HepG2 (cell line): ENCODE data around the gene LIM2. TPM values are rescaled to one million over a fixed set of nuclear protein-coding genes. Genes with fewer than 3 reads are reported as not detected.
A peak's percentile ranks its signal among the peaks of the same experiment; 100 is the strongest.

ENCODE experiments used
- FIP1L1 ChIP-seq: fragments of 200-400 bp; formaldehyde crosslinking; IDR thresholded peaks from 2 replicates; pipeline ENCODE4 v1.6.1; 2018; ENCODE audit warnings: low read depth, mild to moderate bottlenecking, low read length, moderate library complexity, borderline replicate concordance; ENCODE audit not compliant: insufficient read depth
- FOSL2 ChIP-seq: sonication (generic); formaldehyde crosslinking; IDR thresholded peaks from 2 replicates; pipeline ENCODE4 v1.4.0; 2020; ENCODE audit warnings: missing genetic modification reagents
- KLF16 ChIP-seq, 2 experiments: sonication (generic) in 1 of 2; formaldehyde crosslinking in 1 of 2; IDR thresholded peaks; 2 replicates each; pipeline versions ENCODE4 v1.6.1 to v1.8.0; 2016 to 2023; ENCODE audit warnings: missing genetic modification reagents in 2 of 2, missing compliant biosample characterization in 1 of 2
- MTA1 ChIP-seq: sonication (generic); formaldehyde crosslinking; IDR thresholded peaks from 2 replicates; pipeline ENCODE4 v1.4.0; 2020; ENCODE audit warnings: missing genetic modification reagents, mild to moderate bottlenecking, borderline replicate concordance
- NCOA1 ChIP-seq: sonication (generic); formaldehyde crosslinking; IDR thresholded peaks from 2 replicates; pipeline ENCODE4 v1.9.0; 2021; ENCODE audit warnings: missing genetic modification reagents
- POGZ ChIP-seq: sonication (generic); formaldehyde crosslinking; IDR thresholded peaks from 2 replicates; pipeline ENCODE4 v1.4.0; 2020; ENCODE audit warnings: mild to moderate bottlenecking, missing genetic modification reagents
- SAFB2 ChIP-seq: sonication (generic); formaldehyde crosslinking; IDR thresholded peaks from 2 replicates; pipeline ENCODE4 v1.5.1; 2020; ENCODE audit warnings: missing genetic modification reagents, low read depth, mild to moderate bottlenecking, borderline replicate concordance
- SOX5 ChIP-seq: IDR thresholded peaks from 2 replicates; pipeline ENCODE4 v1.6.1; 2016; ENCODE audit warnings: borderline replicate concordance
- SP4 ChIP-seq: sonication (generic); formaldehyde crosslinking; IDR thresholded peaks from 2 replicates; pipeline ENCODE4 v1.8.1; 2023; ENCODE audit warnings: mild to moderate bottlenecking, missing genetic modification reagents
- SRSF9 ChIP-seq: fragments of 200-400 bp; formaldehyde crosslinking; IDR thresholded peaks from 2 replicates; pipeline ENCODE4 v1.6.1; 2018; ENCODE audit warnings: borderline replicate concordance, mild to moderate bottlenecking, low read depth, low read length; ENCODE audit not compliant: insufficient read depth, poor library complexity, severe bottlenecking
- ZMYM2 ChIP-seq: sonication (generic); formaldehyde crosslinking; IDR thresholded peaks from 2 replicates; pipeline ENCODE4 v1.8.0; 2022; ENCODE audit warnings: mild to moderate bottlenecking, missing genetic modification reagents
- ZNF260 ChIP-seq: sonication (generic); formaldehyde crosslinking; IDR thresholded peaks from 2 replicates; pipeline ENCODE4 v1.4.0; 2020; ENCODE audit warnings: missing genetic modification reagents, low read depth, mild to moderate bottlenecking, borderline replicate concordance
- ZNF326 ChIP-seq: sonication (generic); formaldehyde crosslinking; IDR thresholded peaks from 2 replicates; pipeline ENCODE4 v1.4.0; 2020; ENCODE audit warnings: missing genetic modification reagents, borderline replicate concordance
- ZNF331 ChIP-seq: sonication (generic); formaldehyde crosslinking; IDR thresholded peaks from 2 replicates; pipeline ENCODE4 v1.4.0; 2020; ENCODE audit warnings: missing genetic modification reagents
- ZNF713 ChIP-seq: sonication (generic); formaldehyde crosslinking; IDR thresholded peaks from 2 replicates; pipeline ENCODE4 v1.4.0; 2020; ENCODE audit warnings: mild to moderate bottlenecking, missing genetic modification reagents
- ZNF720 ChIP-seq: sonication (generic); formaldehyde crosslinking; IDR thresholded peaks from 2 replicates; pipeline ENCODE4 v1.4.0; 2020; ENCODE audit warnings: missing genetic modification reagents
- polyA plus RNA-seq, 8 experiments: library from polyadenylated mRNA; depleted of rRNA in 3 of 8; stranded (reverse) in 7 of 8; unstranded in 1 of 8; fragments of >200 nt; fragmentation: Illumina TruSeq in 4 of 8; extraction: Trizol in 4 of 8; gene quantifications; 2 replicates each; pipeline versions ENCODE4 v1.2.1 to v1.2.3, GENCODE V29; 2011 to 2016; ENCODE audit warnings: low read depth in 4 of 8, missing spikeins in 1 of 8, mixed read lengths in 1 of 8; ENCODE audit not compliant: insufficient read depth in 1 of 8
- total RNA-seq, 5 experiments: library from RNA; depleted of rRNA; stranded (reverse); fragments of >200 nt; fragmentation: Illumina TruSeq; extraction: Trizol; gene quantifications; 2 replicates each; pipeline ENCODE4 v1.2.3, GENCODE V29; 2016; ENCODE audit warnings: low read depth in 1 of 5
- TF ChIP-seq, protein P1 (sequence below): sonication (generic); formaldehyde crosslinking; IDR thresholded peaks from 2 replicates; pipeline ENCODE4 v1.4.0; 2020; ENCODE audit warnings: missing genetic modification reagents, borderline replicate concordance
- TF ChIP-seq, protein P2 (sequence below): sonication (generic); formaldehyde crosslinking; IDR thresholded peaks from 2 replicates; pipeline ENCODE4 v1.4.0; 2020; ENCODE audit warnings: missing genetic modification reagents, borderline replicate concordance
- TF ChIP-seq, protein P3 (sequence below): sonication (generic); formaldehyde crosslinking; IDR thresholded peaks from 2 replicates; pipeline ENCODE4 v1.4.0; 2020; ENCODE audit warnings: missing genetic modification reagents, borderline replicate concordance

The LIM2 gene
- total and polyA plus RNA-seq, 2 of the 13 experiments (the other 11 are each of a cell fraction or from before 2014, with no cell fraction given): 1.3 TPM; not detected in 1

DNA sequence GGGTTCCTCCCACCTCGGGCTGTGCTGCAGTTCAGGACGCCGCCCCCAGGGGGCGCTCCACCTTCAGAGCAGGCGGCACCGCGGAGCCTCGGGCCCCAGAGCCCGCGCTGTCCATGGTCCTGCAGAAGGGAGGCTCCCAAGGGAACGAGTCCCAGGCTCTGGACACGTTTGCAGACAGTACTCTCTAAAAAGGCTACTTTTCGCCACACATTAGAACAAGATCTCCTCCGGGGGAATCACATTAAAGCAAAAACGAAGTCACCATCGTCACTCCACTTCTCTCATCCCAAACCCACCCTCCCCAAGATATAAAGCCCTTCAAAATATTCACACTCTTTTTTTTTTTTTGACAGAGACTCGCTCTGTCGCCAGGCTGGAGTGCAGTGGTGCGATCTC lies 34.3 kb upstream of the LIM2 start (continued):
- TF ChIP-seq, protein P1, sequence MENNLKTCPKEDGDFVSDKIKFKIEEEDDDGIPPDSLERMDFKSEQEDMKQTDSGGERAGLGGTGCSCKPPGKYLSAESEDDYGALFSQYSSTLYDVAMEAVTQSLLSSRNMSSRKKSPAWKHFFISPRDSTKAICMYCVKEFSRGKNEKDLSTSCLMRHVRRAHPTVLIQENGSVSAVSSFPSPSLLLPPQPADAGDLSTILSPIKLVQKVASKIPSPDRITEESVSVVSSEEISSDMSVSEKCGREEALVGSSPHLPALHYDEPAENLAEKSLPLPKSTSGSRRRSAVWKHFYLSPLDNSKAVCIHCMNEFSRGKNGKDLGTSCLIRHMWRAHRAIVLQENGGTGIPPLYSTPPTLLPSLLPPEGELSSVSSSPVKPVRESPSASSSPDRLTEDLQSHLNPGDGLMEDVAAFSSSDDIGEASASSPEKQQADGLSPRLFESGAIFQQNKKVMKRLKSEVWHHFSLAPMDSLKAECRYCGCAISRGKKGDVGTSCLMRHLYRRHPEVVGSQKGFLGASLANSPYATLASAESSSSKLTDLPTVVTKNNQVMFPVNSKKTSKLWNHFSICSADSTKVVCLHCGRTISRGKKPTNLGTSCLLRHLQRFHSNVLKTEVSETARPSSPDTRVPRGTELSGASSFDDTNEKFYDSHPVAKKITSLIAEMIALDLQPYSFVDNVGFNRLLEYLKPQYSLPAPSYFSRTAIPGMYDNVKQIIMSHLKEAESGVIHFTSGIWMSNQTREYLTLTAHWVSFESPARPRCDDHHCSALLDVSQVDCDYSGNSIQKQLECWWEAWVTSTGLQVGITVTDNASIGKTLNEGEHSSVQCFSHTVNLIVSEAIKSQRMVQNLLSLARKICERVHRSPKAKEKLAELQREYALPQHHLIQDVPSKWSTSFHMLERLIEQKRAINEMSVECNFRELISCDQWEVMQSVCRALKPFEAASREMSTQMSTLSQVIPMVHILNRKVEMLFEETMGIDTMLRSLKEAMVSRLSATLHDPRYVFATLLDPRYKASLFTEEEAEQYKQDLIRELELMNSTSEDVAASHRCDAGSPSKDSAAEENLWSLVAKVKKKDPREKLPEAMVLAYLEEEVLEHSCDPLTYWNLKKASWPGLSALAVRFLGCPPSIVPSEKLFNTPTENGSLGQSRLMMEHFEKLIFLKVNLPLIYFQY (CRISPR knock-in tag): peak; percentile 95
- TF ChIP-seq MTA1: no peak
- no peak for TF ChIP-seq NCOA1
- peak; percentile 77 for TF ChIP-seq FOSL2 (CRISPR knock-in tag)
- TF ChIP-seq, protein P2, sequence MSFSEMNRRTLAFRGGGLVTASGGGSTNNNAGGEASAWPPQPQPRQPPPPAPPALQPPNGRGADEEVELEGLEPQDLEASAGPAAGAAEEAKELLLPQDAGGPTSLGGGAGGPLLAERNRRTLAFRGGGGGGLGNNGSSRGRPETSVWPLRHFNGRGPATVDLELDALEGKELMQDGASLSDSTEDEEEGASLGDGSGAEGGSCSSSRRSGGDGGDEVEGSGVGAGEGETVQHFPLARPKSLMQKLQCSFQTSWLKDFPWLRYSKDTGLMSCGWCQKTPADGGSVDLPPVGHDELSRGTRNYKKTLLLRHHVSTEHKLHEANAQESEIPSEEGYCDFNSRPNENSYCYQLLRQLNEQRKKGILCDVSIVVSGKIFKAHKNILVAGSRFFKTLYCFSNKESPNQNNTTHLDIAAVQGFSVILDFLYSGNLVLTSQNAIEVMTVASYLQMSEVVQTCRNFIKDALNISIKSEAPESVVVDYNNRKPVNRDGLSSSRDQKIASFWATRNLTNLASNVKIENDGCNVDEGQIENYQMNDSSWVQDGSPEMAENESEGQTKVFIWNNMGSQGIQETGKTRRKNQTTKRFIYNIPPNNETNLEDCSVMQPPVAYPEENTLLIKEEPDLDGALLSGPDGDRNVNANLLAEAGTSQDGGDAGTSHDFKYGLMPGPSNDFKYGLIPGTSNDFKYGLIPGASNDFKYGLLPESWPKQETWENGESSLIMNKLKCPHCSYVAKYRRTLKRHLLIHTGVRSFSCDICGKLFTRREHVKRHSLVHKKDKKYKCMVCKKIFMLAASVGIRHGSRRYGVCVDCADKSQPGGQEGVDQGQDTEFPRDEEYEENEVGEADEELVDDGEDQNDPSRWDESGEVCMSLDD (CRISPR knock-in tag): peak; percentile 87; the same call in 1 of the 2 replicates
- TF ChIP-seq ZMYM2 (CRISPR knock-in tag): peak; percentile 34; the same call in 1 of the 2 replicates
- TF ChIP-seq KLF16 (CRISPR knock-in tag; IDR thresholded peaks at IDR 0.05): peak; percentile 87 to 99; a peak in 3 of 4 replicates
- TF ChIP-seq, protein P3, sequence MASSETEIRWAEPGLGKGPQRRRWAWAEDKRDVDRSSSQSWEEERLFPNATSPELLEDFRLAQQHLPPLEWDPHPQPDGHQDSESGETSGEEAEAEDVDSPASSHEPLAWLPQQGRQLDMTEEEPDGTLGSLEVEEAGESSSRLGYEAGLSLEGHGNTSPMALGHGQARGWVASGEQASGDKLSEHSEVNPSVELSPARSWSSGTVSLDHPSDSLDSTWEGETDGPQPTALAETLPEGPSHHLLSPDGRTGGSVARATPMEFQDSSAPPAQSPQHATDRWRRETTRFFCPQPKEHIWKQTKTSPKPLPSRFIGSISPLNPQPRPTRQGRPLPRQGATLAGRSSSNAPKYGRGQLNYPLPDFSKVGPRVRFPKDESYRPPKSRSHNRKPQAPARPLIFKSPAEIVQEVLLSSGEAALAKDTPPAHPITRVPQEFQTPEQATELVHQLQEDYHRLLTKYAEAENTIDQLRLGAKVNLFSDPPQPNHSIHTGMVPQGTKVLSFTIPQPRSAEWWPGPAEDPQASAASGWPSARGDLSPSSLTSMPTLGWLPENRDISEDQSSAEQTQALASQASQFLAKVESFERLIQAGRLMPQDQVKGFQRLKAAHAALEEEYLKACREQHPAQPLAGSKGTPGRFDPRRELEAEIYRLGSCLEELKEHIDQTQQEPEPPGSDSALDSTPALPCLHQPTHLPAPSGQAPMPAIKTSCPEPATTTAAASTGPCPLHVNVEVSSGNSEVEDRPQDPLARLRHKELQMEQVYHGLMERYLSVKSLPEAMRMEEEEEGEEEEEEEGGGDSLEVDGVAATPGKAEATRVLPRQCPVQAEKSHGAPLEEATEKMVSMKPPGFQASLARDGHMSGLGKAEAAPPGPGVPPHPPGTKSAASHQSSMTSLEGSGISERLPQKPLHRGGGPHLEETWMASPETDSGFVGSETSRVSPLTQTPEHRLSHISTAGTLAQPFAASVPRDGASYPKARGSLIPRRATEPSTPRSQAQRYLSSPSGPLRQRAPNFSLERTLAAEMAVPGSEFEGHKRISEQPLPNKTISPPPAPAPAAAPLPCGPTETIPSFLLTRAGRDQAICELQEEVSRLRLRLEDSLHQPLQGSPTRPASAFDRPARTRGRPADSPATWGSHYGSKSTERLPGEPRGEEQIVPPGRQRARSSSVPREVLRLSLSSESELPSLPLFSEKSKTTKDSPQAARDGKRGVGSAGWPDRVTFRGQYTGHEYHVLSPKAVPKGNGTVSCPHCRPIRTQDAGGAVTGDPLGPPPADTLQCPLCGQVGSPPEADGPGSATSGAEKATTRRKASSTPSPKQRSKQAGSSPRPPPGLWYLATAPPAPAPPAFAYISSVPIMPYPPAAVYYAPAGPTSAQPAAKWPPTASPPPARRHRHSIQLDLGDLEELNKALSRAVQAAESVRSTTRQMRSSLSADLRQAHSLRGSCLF (CRISPR knock-in tag): peak; percentile 97
- no peak for TF ChIP-seq ZNF260 (CRISPR knock-in tag)
- peak; percentile 95; the same call in 1 of the 2 replicates for TF ChIP-seq ZNF720
- peak; percentile 91 for TF ChIP-seq SAFB2
- peak; percentile 76 for TF ChIP-seq SOX5 (CRISPR knock-in tag)
- TF ChIP-seq FIP1L1: no peak
- TF ChIP-seq ZNF331 (CRISPR knock-in tag): peak; percentile 97
- TF ChIP-seq SRSF9: no peak
- TF ChIP-seq SP4 (CRISPR knock-in tag): peak; percentile 76
- peak; percentile 47; the same call in 1 of the 2 replicates for TF ChIP-seq POGZ
- TF ChIP-seq ZNF326: no peak
- no peak for TF ChIP-seq ZNF713 (CRISPR knock-in tag)
